Measurements from ENCODE around the gene CDCP2. TPM values are rescaled to one million over a fixed set of nuclear protein-coding genes. Genes with fewer than 3 reads are reported as not detected.
"Not testable (repeated sequence)": the region's sequence is repeated elsewhere in the genome, so short reads cannot be mapped to it uniquely, and the experiment has no call there.

The CDCP2 gene
- total RNA-seq, 4 donors from 2014 or later: 0.45 TPM; not detected in 3

- WGBS, 2 donors: 84 to 87% methylated on average over 6 of the region's 6 CpGs
- no peak for DNase-seq
- Histone ChIP-seq H3K9me3 (no peaks in the 10 kb centered on the region), H3K4me3 (replicated peaks in 1 of 3) (no peak overlapping the region), H3K27me3 (no peaks in the 10 kb centered on the region), H3K27ac (no peak overlapping the region), H3K36me3 (peaks cover 0 to 9% of the 10 kb centered on the region in 2 donors), H3K4me1 (no peaks in the 10 kb centered on the region)
- TF ChIP-seq CTCF (IDR thresholded peaks at IDR 0.05): no peak
- intact Hi-C loops (cut with DNase I): no loop called here
Measured at GRCh38 chr1:54099061-54099610, 53.7 kb downstream of the CDCP2 start.

GRCh38 chr1:54096877-54097240 is 55.9 kb downstream of the CDCP2 start:
- Histone ChIP-seq H3K36me3 (peaks cover 0 to 9% of the 10 kb centered on the region in 2 donors), H3K4me1 (no peaks in the 10 kb centered on the region), H3K9me3 (no peaks in the 10 kb centered on the region), H3K27me3 (no peaks in the 10 kb centered on the region), H3K4me3 (replicated peaks in 1 of 3) (no peak overlapping the region), H3K27ac (no peak overlapping the region)
- intact Hi-C loops (cut with DNase I): no loop called here
- no peak for TF ChIP-seq CTCF (IDR thresholded peaks at IDR 0.05)
- no peak for TF ChIP-seq POLR2A (IDR thresholded peaks at IDR 0.05)
- no peak for DNase-seq
- WGBS, 2 donors: 72 to 76% methylated on average over 7 of the region's 7 CpGs

GRCh38 chr1:54096227-54096876 is 56.4 kb downstream of the CDCP2 start:
- no peak for DNase-seq
- H3K27me3 ChIP-seq: no peaks in the 10 kb centered on the region
- H3K36me3 ChIP-seq: peaks cover 0 to 9% of the 10 kb centered on the region in 2 donors
- no peaks in the 10 kb centered on the region for H3K9me3 ChIP-seq
- WGBS, 2 donors: 89 to 90% methylated on average over 25 of the region's 25 CpGs
- no peak overlapping the region for H3K27ac ChIP-seq
- no peak overlapping the region for H3K4me3 ChIP-seq (replicated peaks in 1 of 3)
- H3K4me1 ChIP-seq: no peaks in the 10 kb centered on the region
- intact Hi-C loops (cut with DNase I): no loop called here
- TF ChIP-seq POLR2A (IDR thresholded peaks at IDR 0.05) (no peak), CTCF (IDR thresholded peaks at IDR 0.05) (no peak)

- WGBS, 2 donors: 71 to 77% methylated on average over 8 of the region's 8 CpGs
- intact Hi-C loops (cut with DNase I): no loop called here
- H3K36me3 ChIP-seq: peaks cover 0 to 9% of the 10 kb centered on the region in 2 donors
- DNase-seq: no peak
- H3K27ac ChIP-seq: no peak overlapping the region
- TF ChIP-seq CTCF (IDR thresholded peaks at IDR 0.05): no peak
- TF ChIP-seq POLR2A (IDR thresholded peaks at IDR 0.05): no peak
- H3K4me1 ChIP-seq: no peaks in the 10 kb centered on the region
- no peaks in the 10 kb centered on the region for H3K9me3 ChIP-seq
- no peak overlapping the region for H3K4me3 ChIP-seq (replicated peaks in 1 of 3)
- no peaks in the 10 kb centered on the region for H3K27me3 ChIP-seq
Measured at GRCh38 chr1:54095546-54096226, 57.1 kb downstream of the CDCP2 start.

- H3K4me3 ChIP-seq (replicated peaks in 1 of 3); intact Hi-C loops (cut with DNase I); H3K27me3 ChIP-seq; H3K4me1 ChIP-seq; H3K36me3 ChIP-seq; H3K27ac ChIP-seq; H3K9me3 ChIP-seq; DNase-seq: not testable (repeated sequence)
- WGBS, 2 donors: 43 to 93% methylated on average over 1 of the region's 1 CpG
Measured at GRCh38 chr1:54094730-54095105, 58.1 kb downstream of the CDCP2 start.

Measured in thyroid gland (tissue), 4 donors.